Stomach (tissue), 4 donors: ENCODE measurements around the gene RBMS1.

Experiments
- CTCF ChIP-seq, 7 experiments: fragments of 450-650 bp in 4 of 7; fragments of 200-600 bp in 3 of 7; sonication (generic) in 3 of 7; IDR thresholded peaks; one replicate each; pipeline ENCODE4 v1.5.1; 2016 to 2019; ENCODE audit warnings: antibody characterized with exemption in 7 of 7, control low read depth in 2 of 7, mild to moderate bottlenecking in 1 of 7
- EP300 ChIP-seq: sonication (generic); formaldehyde crosslinking; IDR thresholded peaks from one replicate; pipeline ENCODE4 v1.6.1; 2017; ENCODE audit warnings: antibody characterized with exemption
- POLR2A ChIP-seq, 4 donors: fragments of 450-650 bp; IDR thresholded peaks; one replicate each; pipeline ENCODE4 v1.6.1; 2016; ENCODE audit warnings: antibody characterized with exemption in 4 of 4, control low read depth in 2 of 4, mild to moderate bottlenecking in 1 of 4, moderate library complexity in 1 of 4
- POLR2AphosphoS5 ChIP-seq, 3 donors: sonication (generic); formaldehyde crosslinking; IDR thresholded peaks; one replicate each; pipeline ENCODE4 v1.6.1; 2016; ENCODE audit warnings: antibody characterized with exemption in 3 of 3

GRCh38 chr2:160289831-160290230 is 203.8 kb downstream of the RBMS1 start:
- TF ChIP-seq CTCF (IDR thresholded peaks at IDR 0.05) (no peak), POLR2AphosphoS5 (IDR thresholded peaks at IDR 0.05) (no peak), POLR2A (IDR thresholded peaks at IDR 0.05) (no peak), EP300 (no peak)
